Hepatocyte (in vitro differentiated cells): ENCODE results near the gene PLAC8.

ENCODE experiments used
- EZH2 ChIP-seq: fragments of 200-600 bp; sonication (generic); IDR thresholded peaks from 2 replicates; pipeline ENCODE4 v1.6.1; 2016; ENCODE audit warnings: antibody characterized with exemption, mild to moderate bottlenecking, borderline replicate concordance
- EZH2phosphoT487 ChIP-seq: fragments of 200-600 bp; sonication (generic); IDR thresholded peaks from one replicate; pipeline ENCODE4 v1.6.1; 2018; ENCODE audit warnings: antibody characterized with exemption, mild to moderate bottlenecking, low read depth, moderate library complexity; ENCODE audit not compliant: unreplicated experiment, severe bottlenecking
- TF ChIP-seq, protein P1 (sequence below): fragments of 200-600 bp; sonication (generic); IDR thresholded peaks from 2 replicates; pipeline ENCODE4 v1.5.1; 2016; ENCODE audit warnings: antibody characterized with exemption, mild to moderate bottlenecking; ENCODE audit not compliant: poor library complexity

GRCh38 chr4:83146841-83147240 is 32.3 kb upstream of the PLAC8 start:
- no peak for TF ChIP-seq EZH2
- TF ChIP-seq, protein P1, sequence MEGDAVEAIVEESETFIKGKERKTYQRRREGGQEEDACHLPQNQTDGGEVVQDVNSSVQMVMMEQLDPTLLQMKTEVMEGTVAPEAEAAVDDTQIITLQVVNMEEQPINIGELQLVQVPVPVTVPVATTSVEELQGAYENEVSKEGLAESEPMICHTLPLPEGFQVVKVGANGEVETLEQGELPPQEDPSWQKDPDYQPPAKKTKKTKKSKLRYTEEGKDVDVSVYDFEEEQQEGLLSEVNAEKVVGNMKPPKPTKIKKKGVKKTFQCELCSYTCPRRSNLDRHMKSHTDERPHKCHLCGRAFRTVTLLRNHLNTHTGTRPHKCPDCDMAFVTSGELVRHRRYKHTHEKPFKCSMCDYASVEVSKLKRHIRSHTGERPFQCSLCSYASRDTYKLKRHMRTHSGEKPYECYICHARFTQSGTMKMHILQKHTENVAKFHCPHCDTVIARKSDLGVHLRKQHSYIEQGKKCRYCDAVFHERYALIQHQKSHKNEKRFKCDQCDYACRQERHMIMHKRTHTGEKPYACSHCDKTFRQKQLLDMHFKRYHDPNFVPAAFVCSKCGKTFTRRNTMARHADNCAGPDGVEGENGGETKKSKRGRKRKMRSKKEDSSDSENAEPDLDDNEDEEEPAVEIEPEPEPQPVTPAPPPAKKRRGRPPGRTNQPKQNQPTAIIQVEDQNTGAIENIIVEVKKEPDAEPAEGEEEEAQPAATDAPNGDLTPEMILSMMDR, result no peak
- TF ChIP-seq EZH2phosphoT487, result no peak
